HEK293 (cell line): ENCODE results near the gene UXS1.
A peak's percentile ranks its signal among the peaks of the same experiment; 100 is the strongest.

Experiments
- CTCF ChIA-PET: fragments of 350-600 bp; formaldehyde crosslinking; extraction: SDS; loops from one replicate; lab custom pipeline; 2021; ENCODE audit warnings: antibody characterized with exemption; lab: Yijun Ruan, JAX
- POLR2A ChIA-PET: fragments of 300-600 bp; formaldehyde crosslinking; extraction: SDS; loops from one replicate; lab custom pipeline; 2020; ENCODE audit warnings: antibody characterized with exemption, inconsistent platforms; lab: Yijun Ruan, JAX
- H3K27ac ChIP-seq: fragments of 200-500 bp; sonication (Bioruptor generic); 2 replicates; pipeline ENCODE4 v1.5.1; 2014; ENCODE audit warnings: low read depth, low read length, control low read depth, inconsistent platforms; ENCODE audit errors: extremely low read depth
- H3K36me3 ChIP-seq, 2 experiments: fragments of 200-500 bp in 1 of 2; sonication (Bioruptor generic) in 1 of 2; 1 replicate in 1 of 2; 2 replicates in 1 of 2; pipeline ENCODE4 v1.5.1; 2014 to 2017; ENCODE audit warnings: inconsistent platforms in 2 of 2, low read length in 2 of 2; ENCODE audit not compliant: control insufficient read depth in 2 of 2, insufficient read depth in 1 of 2
- H3K4me1 ChIP-seq: fragments of 200-500 bp; sonication (Bioruptor generic); 2 replicates; pipeline ENCODE4 v1.5.1; 2014; ENCODE audit warnings: mild to moderate bottlenecking, low read length, inconsistent platforms; ENCODE audit not compliant: control insufficient read depth, insufficient read depth
- H3K4me3 ChIP-seq: 2 replicates; pipeline ENCODE4 v1.5.1; 2011; ENCODE audit warnings: low read depth, mild to moderate bottlenecking, control low read depth, low read length, moderate library complexity
- H3K9me3 ChIP-seq: fragments of 200-500 bp; sonication (Bioruptor generic); 2 replicates; pipeline ENCODE4 v1.5.1; 2014; ENCODE audit warnings: low read depth, low read length, inconsistent platforms; ENCODE audit not compliant: control insufficient read depth, insufficient read depth
- HOXC10 ChIP-seq: sonication (generic); formaldehyde crosslinking; IDR thresholded peaks from 2 replicates; pipeline ENCODE4 v1.8.1; 2023; ENCODE audit warnings: mild to moderate bottlenecking, missing genetic modification reagents
- IKZF3 ChIP-seq: fragments of 450-650 bp; IDR thresholded peaks from 2 replicates; pipeline ENCODE4 v1.5.0; 2018; ENCODE audit warnings: missing biosample characterization, mild to moderate bottlenecking, missing genetic modification characterization, moderate library complexity
- MZF1 ChIP-seq: fragments of 450-650 bp; formaldehyde crosslinking; IDR thresholded peaks from 2 replicates; pipeline ENCODE4 v1.5.1; 2017; ENCODE audit warnings: missing biosample characterization, missing genetic modification characterization, borderline replicate concordance
- SCRT2 ChIP-seq: fragments of 450-650 bp; formaldehyde crosslinking; IDR thresholded peaks from 2 replicates; pipeline ENCODE4 v1.5.1; 2016; ENCODE audit warnings: missing biosample characterization, missing genetic modification characterization
- WT1 ChIP-seq: fragments of 450-650 bp; formaldehyde crosslinking; IDR thresholded peaks from 2 replicates; pipeline ENCODE4 v1.5.1; 2016; ENCODE audit warnings: missing biosample characterization, missing genetic modification characterization
- ZBTB1 ChIP-seq: fragments of 450-650 bp; formaldehyde crosslinking; IDR thresholded peaks from 2 replicates; pipeline ENCODE4 v1.5.1; 2016; ENCODE audit warnings: missing biosample characterization, missing genetic modification characterization
- ZEB2 ChIP-seq: fragments of 450-650 bp; formaldehyde crosslinking; IDR thresholded peaks from 2 replicates; pipeline ENCODE4 v1.5.1; 2016; ENCODE audit warnings: missing biosample characterization, missing genetic modification characterization
- ZFHX2 ChIP-seq: fragments of 450-650 bp; formaldehyde crosslinking; conservative IDR thresholded peaks from 2 replicates; pipeline ENCODE4 v1.5.1; 2016; ENCODE audit warnings: missing biosample characterization, missing genetic modification characterization
- ZFP41 ChIP-seq: fragments of 450-650 bp; formaldehyde crosslinking; IDR thresholded peaks from 2 replicates; pipeline ENCODE4 v1.5.1; 2016; ENCODE audit warnings: missing biosample characterization, missing genetic modification characterization, borderline replicate concordance
- ZIC2 ChIP-seq: fragments of 450-650 bp; formaldehyde crosslinking; IDR thresholded peaks from 2 replicates; pipeline ENCODE4 v1.5.1; 2016; ENCODE audit warnings: missing biosample characterization, missing genetic modification characterization
- ZNF10 ChIP-seq: fragments of 450-650 bp; formaldehyde crosslinking; IDR thresholded peaks from 2 replicates; pipeline ENCODE4 v1.5.1; 2017; ENCODE audit warnings: missing biosample characterization, missing genetic modification characterization
- ZNF112 ChIP-seq: fragments of 450-650 bp; formaldehyde crosslinking; IDR thresholded peaks from 2 replicates; pipeline ENCODE4 v1.5.0; 2017; ENCODE audit warnings: missing biosample characterization, missing genetic modification characterization
- ZNF157 ChIP-seq: fragments of 450-650 bp; formaldehyde crosslinking; IDR thresholded peaks from 2 replicates; pipeline ENCODE4 v1.5.1; 2016; ENCODE audit warnings: missing biosample characterization, missing genetic modification characterization
- ZNF223 ChIP-seq: fragments of 450-650 bp; formaldehyde crosslinking; IDR thresholded peaks from 2 replicates; pipeline ENCODE4 v1.5.1; 2016; ENCODE audit warnings: missing biosample characterization, missing genetic modification characterization
- ZNF324 ChIP-seq: fragments of 450-650 bp; formaldehyde crosslinking; IDR thresholded peaks from 2 replicates; pipeline ENCODE4 v1.5.1; 2016; ENCODE audit warnings: missing biosample characterization, missing genetic modification characterization
- ZNF394 ChIP-seq: fragments of 450-650 bp; formaldehyde crosslinking; IDR thresholded peaks from 2 replicates; pipeline ENCODE4 v1.5.1; 2016; ENCODE audit warnings: missing biosample characterization, missing genetic modification characterization, mild to moderate bottlenecking, moderate library complexity, borderline replicate concordance
- ZNF501 ChIP-seq: fragments of 450-650 bp; formaldehyde crosslinking; IDR thresholded peaks from 2 replicates; pipeline ENCODE4 v1.5.1; 2016; ENCODE audit warnings: missing biosample characterization, missing genetic modification characterization
- ZNF510 ChIP-seq: fragments of 450-650 bp; formaldehyde crosslinking; IDR thresholded peaks from 2 replicates; pipeline ENCODE4 v1.5.1; 2018; ENCODE audit warnings: mild to moderate bottlenecking, missing genetic modification characterization, missing biosample characterization; ENCODE audit not compliant: insufficient replicate concordance
- ZNF785 ChIP-seq: fragments of 450-650 bp; formaldehyde crosslinking; IDR thresholded peaks from 2 replicates; pipeline ENCODE4 v1.5.1; 2016; ENCODE audit warnings: missing biosample characterization, missing genetic modification characterization
- ZNF791 ChIP-seq: fragments of 450-650 bp; formaldehyde crosslinking; IDR thresholded peaks from 2 replicates; pipeline ENCODE4 v1.5.1; 2016; ENCODE audit warnings: missing biosample characterization, missing genetic modification characterization
- ZSCAN23 ChIP-seq: fragments of 450-650 bp; formaldehyde crosslinking; IDR thresholded peaks from 2 replicates; pipeline ENCODE4 v1.5.1; 2016; ENCODE audit warnings: missing biosample characterization, missing genetic modification characterization
- TF ChIP-seq, protein P1 (sequence below): fragments of 450-650 bp; formaldehyde crosslinking; IDR thresholded peaks from 2 replicates; pipeline ENCODE4 v1.5.1; 2016; ENCODE audit warnings: missing biosample characterization, missing genetic modification characterization
- TF ChIP-seq, protein P2 (sequence below): fragments of 450-650 bp; formaldehyde crosslinking; IDR thresholded peaks from 2 replicates; pipeline ENCODE4 v1.5.1; 2016; ENCODE audit warnings: missing biosample characterization, missing genetic modification characterization
- TF ChIP-seq, protein P3 (sequence below): fragments of 450-650 bp; formaldehyde crosslinking; IDR thresholded peaks from 2 replicates; pipeline ENCODE4 v1.5.1; 2016; ENCODE audit warnings: missing biosample characterization, missing genetic modification characterization
- TF ChIP-seq, protein P4 (sequence below): fragments of 450-650 bp; formaldehyde crosslinking; IDR thresholded peaks from 2 replicates; pipeline ENCODE4 v1.5.1; 2017; ENCODE audit warnings: missing biosample characterization, missing genetic modification characterization
- TF ChIP-seq, protein P5 (sequence below): fragments of 450-650 bp; formaldehyde crosslinking; conservative IDR thresholded peaks from 2 replicates; pipeline ENCODE4 v1.5.1; 2016; ENCODE audit warnings: low read depth, missing biosample characterization, missing genetic modification characterization

Gene UXS1

DNA sequence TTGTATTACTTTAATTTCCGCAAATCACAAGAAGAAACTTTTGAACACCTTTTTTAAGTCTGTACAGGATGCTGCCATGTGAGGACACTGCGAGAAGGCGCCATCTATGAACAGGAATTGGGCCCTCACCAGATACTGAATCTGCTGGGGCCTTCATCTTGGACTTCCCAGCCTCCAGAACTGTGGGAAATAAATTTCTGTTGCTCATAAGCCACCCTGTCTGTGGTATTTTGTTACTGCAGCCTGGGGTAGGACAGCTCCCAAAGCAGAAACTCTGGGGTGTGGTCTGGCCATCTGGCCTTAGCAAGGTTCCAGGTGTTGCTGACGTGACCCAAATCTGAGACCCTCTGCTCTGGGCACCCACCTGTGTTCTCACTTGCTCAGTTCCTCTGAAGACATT, 16.5 kb downstream of the UXS1 start:
- H3K4me1 ChIP-seq = no peaks in the 10 kb centered on the region
- POLR2A ChIA-PET = no interaction called here

DNA sequence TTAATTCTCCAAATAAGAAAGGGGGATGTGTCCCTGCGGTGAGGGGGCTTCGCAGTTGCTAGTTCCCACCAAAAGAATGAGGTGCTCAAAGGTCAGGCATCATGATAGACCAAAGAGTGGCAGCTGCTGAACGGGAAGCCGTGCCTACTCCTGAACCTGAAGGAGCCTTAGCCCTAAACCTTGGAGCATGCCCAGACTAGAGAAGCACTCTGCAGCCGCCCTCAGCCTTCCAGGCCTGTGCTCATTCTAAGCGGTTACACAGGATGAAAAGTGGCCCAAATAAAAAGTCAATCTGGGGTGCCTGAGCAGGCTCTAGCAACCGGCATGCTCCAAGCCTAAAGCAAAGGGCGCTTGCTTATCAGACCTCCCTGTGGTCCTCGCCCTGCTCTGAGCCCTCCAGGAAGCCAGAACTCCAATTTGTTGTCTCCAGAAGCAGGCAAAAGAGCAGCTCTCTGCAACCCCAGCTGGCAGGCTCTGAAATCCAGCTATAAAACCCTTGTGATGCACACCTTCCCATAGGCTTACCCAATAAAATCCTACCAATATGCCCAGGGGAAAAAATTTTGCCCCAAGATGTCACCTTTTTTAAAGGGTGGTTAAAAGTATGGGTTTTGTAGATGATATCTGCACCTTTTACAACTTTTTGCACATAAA, 17.5 kb downstream of the UXS1 start:
- CTCF ChIA-PET = interaction anchor here (0.7 to 1.0 kb wide), 2 partner anchors 17 to 72 kb away, joined by 3 read pairs; no protein-coding TSS in a partner anchor
- no peaks in the 10 kb centered on the region for H3K4me1 ChIP-seq
- H3K4me3 ChIP-seq = no peak overlapping the region
- no peak overlapping the region for H3K27ac ChIP-seq
- POLR2A ChIA-PET = no interaction called here
- peaks cover 0 to 3% of the 10 kb centered on the region in 2 experiments; a peak in 1 of 3 replicates for H3K36me3 ChIP-seq
- H3K9me3 ChIP-seq = no peaks in the 10 kb centered on the region
- no peak for TF ChIP-seq IKZF3 (tag by site-specific recombination)
- no peak for TF ChIP-seq ZNF223 (tag by site-specific recombination)
- TF ChIP-seq, protein P1, sequence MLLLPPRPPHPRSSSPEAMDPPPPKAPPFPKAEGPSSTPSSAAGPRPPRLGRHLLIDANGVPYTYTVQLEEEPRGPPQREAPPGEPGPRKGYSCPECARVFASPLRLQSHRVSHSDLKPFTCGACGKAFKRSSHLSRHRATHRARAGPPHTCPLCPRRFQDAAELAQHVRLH (tag by site-specific recombination) = no peak
- TF ChIP-seq ZNF501 (tag by site-specific recombination) = no peak
- TF ChIP-seq MZF1 = no peak
- TF ChIP-seq ZFHX2 (tag by site-specific recombination) = no peak
- TF ChIP-seq ZIC2 (tag by site-specific recombination) = peak; percentile 41
- no peak for TF ChIP-seq ZSCAN23 (tag by site-specific recombination)
- no peak for TF ChIP-seq ZNF157
- TF ChIP-seq, protein P2, sequence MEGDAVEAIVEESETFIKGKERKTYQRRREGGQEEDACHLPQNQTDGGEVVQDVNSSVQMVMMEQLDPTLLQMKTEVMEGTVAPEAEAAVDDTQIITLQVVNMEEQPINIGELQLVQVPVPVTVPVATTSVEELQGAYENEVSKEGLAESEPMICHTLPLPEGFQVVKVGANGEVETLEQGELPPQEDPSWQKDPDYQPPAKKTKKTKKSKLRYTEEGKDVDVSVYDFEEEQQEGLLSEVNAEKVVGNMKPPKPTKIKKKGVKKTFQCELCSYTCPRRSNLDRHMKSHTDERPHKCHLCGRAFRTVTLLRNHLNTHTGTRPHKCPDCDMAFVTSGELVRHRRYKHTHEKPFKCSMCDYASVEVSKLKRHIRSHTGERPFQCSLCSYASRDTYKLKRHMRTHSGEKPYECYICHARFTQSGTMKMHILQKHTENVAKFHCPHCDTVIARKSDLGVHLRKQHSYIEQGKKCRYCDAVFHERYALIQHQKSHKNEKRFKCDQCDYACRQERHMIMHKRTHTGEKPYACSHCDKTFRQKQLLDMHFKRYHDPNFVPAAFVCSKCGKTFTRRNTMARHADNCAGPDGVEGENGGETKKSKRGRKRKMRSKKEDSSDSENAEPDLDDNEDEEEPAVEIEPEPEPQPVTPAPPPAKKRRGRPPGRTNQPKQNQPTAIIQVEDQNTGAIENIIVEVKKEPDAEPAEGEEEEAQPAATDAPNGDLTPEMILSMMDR (tag by site-specific recombination) = no peak

More for the DNA sequence above, 16.5 kb downstream of the UXS1 start:
- Histone ChIP-seq H3K27ac (no peak overlapping the region), H3K36me3 (peaks cover 0 to 3% of the 10 kb centered on the region in 2 experiments; a peak in 1 of 3 replicates), H3K4me3 (no peak overlapping the region), H3K9me3 (no peaks in the 10 kb centered on the region)
- TF ChIP-seq, protein P2 (tag by site-specific recombination) = no peak
- TF ChIP-seq ZFP41 (tag by site-specific recombination) (no peak), SCRT2 (tag by site-specific recombination) (no peak), ZNF791 (tag by site-specific recombination) (no peak), ZNF785 (tag by site-specific recombination) (no peak), ZEB2 (no peak), ZNF324 (no peak), WT1 (tag by site-specific recombination) (no peak), HOXC10 (CRISPR knock-in tag) (no peak), ZNF510 (no peak), ZNF112 (no peak), ZBTB1 (tag by site-specific recombination) (no peak), ZNF394 (tag by site-specific recombination) (no peak), ZNF10 (tag by site-specific recombination) (no peak), ZNF501 (tag by site-specific recombination) (no peak)
- TF ChIP-seq, protein P3, sequence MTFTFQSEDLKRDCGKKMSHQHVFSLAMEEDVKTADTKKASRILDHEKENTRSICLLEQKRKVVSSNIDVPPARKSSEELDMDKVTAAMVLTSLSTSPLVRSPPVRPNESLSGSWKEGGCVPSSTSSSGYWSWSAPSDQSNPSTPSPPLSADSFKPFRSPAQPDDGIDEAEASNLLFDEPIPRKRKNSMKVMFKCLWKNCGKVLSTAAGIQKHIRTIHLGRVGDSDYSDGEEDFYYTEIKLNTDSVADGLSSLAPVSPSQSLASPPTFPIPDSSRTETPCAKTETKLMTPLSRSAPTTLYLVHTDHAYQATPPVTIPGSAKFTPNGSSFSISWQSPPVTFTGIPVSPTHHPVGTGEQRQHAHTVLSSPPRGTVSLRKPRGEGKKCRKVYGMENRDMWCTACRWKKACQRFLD (tag by site-specific recombination) = no peak
- TF ChIP-seq, protein P4, sequence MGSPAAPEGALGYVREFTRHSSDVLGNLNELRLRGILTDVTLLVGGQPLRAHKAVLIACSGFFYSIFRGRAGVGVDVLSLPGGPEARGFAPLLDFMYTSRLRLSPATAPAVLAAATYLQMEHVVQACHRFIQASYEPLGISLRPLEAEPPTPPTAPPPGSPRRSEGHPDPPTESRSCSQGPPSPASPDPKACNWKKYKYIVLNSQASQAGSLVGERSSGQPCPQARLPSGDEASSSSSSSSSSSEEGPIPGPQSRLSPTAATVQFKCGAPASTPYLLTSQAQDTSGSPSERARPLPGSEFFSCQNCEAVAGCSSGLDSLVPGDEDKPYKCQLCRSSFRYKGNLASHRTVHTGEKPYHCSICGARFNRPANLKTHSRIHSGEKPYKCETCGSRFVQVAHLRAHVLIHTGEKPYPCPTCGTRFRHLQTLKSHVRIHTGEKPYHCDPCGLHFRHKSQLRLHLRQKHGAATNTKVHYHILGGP = no peak
- TF ChIP-seq, protein P5, sequence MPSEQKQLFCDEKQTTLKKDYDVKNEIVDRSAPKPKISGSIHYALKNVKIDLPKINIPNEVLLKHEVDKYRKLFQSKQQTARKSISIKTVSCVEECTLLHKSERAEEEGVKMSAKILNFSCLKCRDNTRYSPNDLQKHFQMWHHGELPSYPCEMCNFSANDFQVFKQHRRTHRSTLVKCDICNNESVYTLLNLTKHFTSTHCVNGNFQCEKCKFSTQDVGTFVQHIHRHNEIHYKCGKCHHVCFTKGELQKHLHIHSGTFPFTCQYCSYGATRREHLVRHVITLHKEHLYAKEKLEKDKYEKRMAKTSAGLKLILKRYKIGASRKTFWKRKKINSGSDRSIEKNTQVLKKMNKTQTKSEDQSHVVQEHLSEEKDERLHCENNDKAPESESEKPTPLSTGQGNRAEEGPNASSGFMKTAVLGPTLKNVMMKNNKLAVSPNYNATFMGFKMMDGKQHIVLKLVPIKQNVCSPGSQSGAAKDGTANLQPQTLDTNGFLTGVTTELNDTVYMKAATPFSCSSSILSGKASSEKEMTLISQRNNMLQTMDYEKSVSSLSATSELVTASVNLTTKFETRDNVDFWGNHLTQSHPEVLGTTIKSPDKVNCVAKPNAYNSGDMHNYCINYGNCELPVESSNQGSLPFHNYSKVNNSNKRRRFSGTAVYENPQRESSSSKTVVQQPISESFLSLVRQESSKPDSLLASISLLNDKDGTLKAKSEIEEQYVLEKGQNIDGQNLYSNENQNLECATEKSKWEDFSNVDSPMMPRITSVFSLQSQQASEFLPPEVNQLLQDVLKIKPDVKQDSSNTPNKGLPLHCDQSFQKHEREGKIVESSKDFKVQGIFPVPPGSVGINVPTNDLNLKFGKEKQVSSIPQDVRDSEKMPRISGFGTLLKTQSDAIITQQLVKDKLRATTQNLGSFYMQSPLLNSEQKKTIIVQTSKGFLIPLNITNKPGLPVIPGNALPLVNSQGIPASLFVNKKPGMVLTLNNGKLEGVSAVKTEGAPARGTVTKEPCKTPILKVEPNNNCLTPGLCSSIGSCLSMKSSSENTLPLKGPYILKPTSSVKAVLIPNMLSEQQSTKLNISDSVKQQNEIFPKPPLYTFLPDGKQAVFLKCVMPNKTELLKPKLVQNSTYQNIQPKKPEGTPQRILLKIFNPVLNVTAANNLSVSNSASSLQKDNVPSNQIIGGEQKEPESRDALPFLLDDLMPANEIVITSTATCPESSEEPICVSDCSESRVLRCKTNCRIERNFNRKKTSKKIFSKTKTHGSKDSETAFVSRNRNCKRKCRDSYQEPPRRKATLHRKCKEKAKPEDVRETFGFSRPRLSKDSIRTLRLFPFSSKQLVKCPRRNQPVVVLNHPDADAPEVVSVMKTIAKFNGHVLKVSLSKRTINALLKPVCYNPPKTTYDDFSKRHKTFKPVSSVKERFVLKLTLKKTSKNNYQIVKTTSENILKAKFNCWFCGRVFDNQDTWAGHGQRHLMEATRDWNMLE (tag by site-specific recombination) = no peak
- CTCF ChIA-PET = interaction anchor here (1.0 kb wide), 1 partner anchor 73 kb away, joined by 3 read pairs; no protein-coding TSS in a partner anchor
